Measurements from ENCODE around the gene YEATS2.
A peak's percentile ranks its signal among the peaks of the same experiment; 100 is the strongest.

YEATS2 gene

DNA sequence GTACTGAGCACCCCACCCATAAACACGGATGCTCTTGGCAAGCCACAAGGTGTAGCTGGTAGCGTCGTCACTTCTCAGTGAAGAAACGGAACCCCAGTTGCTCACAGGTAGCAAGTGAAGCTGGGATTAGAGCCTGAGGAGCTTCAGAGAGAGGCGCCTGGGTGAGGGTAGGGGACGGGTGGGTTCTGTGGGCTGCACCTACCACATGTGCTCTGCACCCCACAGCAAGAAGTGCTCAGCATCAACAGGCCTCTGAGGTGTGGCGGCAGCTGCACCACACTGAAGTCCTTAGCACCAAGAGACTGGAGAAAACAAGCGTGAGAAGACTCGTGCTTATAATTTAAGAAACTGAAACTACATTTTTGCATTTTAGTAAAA is 118.0 kb downstream of the YEATS2 start:
- no peak overlapping the region for H3K27ac ChIP-seq (ENCODE audit: low read length)
- peaks cover 0 to 6% of the 10 kb centered on the region in 2 donors for H3K4me1 ChIP-seq (ENCODE audit: control insufficient read depth in 1 of 2, insufficient read depth in 2 of 2, low read length in 2 of 2)
- peaks cover 14 to 15% of the 10 kb centered on the region in 2 donors for H3K36me3 ChIP-seq (ENCODE audit: control insufficient read depth in 1 of 2, insufficient read depth in 2 of 2, low read length in 2 of 2)
- H3K27me3 ChIP-seq (ENCODE audit: low read depth, low read length), result no peaks in the 10 kb centered on the region
- H3K4me3 ChIP-seq (ENCODE audit: low read depth in 1 of 2, low read length in 2 of 2), result no peak overlapping the region
- no peaks in the 10 kb centered on the region for H3K9me3 ChIP-seq (ENCODE audit: control insufficient read depth in 1 of 2, low read length in 2 of 2)

DNA sequence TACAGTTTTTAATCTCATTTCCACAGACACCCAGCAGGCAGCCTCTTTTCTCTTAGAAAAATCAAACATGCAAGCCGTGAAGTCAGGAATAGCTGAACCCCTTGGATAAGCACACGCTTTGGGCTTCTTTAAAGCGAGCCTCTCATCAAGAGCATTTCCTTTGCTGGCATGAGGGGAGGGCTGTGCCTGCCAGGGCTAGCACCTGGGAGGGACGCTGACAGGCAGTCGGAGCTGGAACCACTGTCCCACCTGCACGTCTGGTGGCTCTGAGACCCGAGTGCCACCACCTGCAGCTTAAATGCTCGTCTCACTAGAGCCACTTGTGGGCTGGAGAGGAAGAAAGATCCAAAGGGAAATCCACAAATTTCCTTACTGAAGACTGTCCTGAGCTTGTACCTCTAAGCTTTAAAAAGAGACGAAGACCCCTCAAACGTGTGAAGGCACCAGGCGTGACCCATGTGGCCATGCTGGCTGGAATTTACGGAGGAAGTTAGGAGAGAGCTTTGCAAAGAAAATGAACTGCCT is 118.4 kb downstream of the YEATS2 start:
- no peak overlapping the region for H3K27ac ChIP-seq (ENCODE audit: low read length)
- H3K27me3 ChIP-seq (ENCODE audit: low read depth, low read length), result no peaks in the 10 kb centered on the region
- peaks cover 10 to 11% of the 10 kb centered on the region in 2 donors for H3K36me3 ChIP-seq (ENCODE audit: control insufficient read depth in 1 of 2, insufficient read depth in 2 of 2, low read length in 2 of 2)
- peaks cover 0 to 6% of the 10 kb centered on the region in 2 donors for H3K4me1 ChIP-seq (ENCODE audit: control insufficient read depth in 1 of 2, insufficient read depth in 2 of 2, low read length in 2 of 2)
- H3K4me3 ChIP-seq (ENCODE audit: low read depth in 1 of 2, low read length in 2 of 2), result no peak overlapping the region
- H3K9me3 ChIP-seq (ENCODE audit: control insufficient read depth in 1 of 2, low read length in 2 of 2), result no peaks in the 10 kb centered on the region

- Histone ChIP-seq H3K27me3 (ENCODE audit: low read depth, low read length) (no peaks in the 10 kb centered on the region), H3K36me3 (ENCODE audit: control insufficient read depth in 1 of 2, insufficient read depth in 2 of 2, low read length in 2 of 2) (peaks cover 3% of the 10 kb centered on the region in 2 donors), H3K9me3 (ENCODE audit: control insufficient read depth in 1 of 2, low read length in 2 of 2) (no peaks in the 10 kb centered on the region), H3K4me3 (ENCODE audit: low read depth in 1 of 2, low read length in 2 of 2) (no peak overlapping the region), H3K4me1 (ENCODE audit: control insufficient read depth in 1 of 2, insufficient read depth in 2 of 2, low read length in 2 of 2) (peaks cover 0 to 6% of the 10 kb centered on the region in 2 donors), H3K27ac (ENCODE audit: low read length) (no peak overlapping the region)
Measured at GRCh38 chr3:183816681-183817510, 119.3 kb downstream of the YEATS2 start.

- H3K27ac ChIP-seq (ENCODE audit: low read length), result no peak overlapping the region
- no peak overlapping the region for H3K4me3 ChIP-seq (ENCODE audit: low read depth in 1 of 2, low read length in 2 of 2)
- no peaks in the 10 kb centered on the region for H3K27me3 ChIP-seq (ENCODE audit: low read depth, low read length)
- H3K36me3 ChIP-seq (ENCODE audit: control insufficient read depth in 1 of 2, insufficient read depth in 2 of 2, low read length in 2 of 2), result peaks cover 3% of the 10 kb centered on the region in 2 donors
- H3K9me3 ChIP-seq (ENCODE audit: control insufficient read depth in 1 of 2, low read length in 2 of 2), result no peaks in the 10 kb centered on the region
- peaks cover 0 to 6% of the 10 kb centered on the region in 2 donors for H3K4me1 ChIP-seq (ENCODE audit: control insufficient read depth in 1 of 2, insufficient read depth in 2 of 2, low read length in 2 of 2)
Measured at GRCh38 chr3:183817639-183818038, 120.0 kb downstream of the YEATS2 start.

DNA sequence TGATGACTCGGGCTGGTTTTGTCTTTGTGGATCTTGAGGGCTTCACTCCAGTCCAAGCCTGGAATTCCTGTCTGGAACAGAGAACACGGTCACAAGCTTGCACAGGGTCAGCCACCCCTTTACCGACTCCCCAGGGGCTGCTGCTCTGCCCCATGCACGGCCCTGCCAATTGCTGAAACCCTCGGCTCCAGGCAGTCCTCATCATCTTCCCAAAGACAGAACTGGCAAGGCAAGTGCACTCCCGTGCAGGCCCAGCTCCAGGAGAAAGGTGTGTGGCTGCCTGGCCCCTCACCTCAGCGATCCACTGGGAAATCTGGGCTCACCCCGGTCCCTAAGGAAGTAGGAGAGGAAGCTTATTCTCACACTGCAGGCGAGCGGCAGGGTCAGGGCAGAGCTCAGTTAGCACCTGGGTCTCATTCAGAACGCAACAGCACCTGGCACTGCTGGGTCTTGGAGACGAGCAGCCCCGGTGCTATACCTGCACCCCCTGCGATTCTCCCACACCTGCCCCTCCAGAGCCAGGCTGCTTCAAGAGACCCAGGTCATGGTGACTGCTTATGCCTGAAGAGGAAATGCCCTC is 120.5 kb downstream of the YEATS2 start:
- Histone ChIP-seq H3K27ac (ENCODE audit: low read length) (no peak overlapping the region), H3K4me1 (ENCODE audit: control insufficient read depth in 1 of 2, insufficient read depth in 2 of 2, low read length in 2 of 2) (peaks cover 0 to under 1% of the 10 kb centered on the region in 2 donors), H3K4me3 (ENCODE audit: low read depth in 1 of 2, low read length in 2 of 2) (no peak overlapping the region), H3K9me3 (ENCODE audit: control insufficient read depth in 1 of 2, low read length in 2 of 2) (no peaks in the 10 kb centered on the region), H3K27me3 (ENCODE audit: low read depth, low read length) (no peaks in the 10 kb centered on the region), H3K36me3 (ENCODE audit: control insufficient read depth in 1 of 2, insufficient read depth in 2 of 2, low read length in 2 of 2) (peaks cover 3% of the 10 kb centered on the region in 2 donors)

DNA sequence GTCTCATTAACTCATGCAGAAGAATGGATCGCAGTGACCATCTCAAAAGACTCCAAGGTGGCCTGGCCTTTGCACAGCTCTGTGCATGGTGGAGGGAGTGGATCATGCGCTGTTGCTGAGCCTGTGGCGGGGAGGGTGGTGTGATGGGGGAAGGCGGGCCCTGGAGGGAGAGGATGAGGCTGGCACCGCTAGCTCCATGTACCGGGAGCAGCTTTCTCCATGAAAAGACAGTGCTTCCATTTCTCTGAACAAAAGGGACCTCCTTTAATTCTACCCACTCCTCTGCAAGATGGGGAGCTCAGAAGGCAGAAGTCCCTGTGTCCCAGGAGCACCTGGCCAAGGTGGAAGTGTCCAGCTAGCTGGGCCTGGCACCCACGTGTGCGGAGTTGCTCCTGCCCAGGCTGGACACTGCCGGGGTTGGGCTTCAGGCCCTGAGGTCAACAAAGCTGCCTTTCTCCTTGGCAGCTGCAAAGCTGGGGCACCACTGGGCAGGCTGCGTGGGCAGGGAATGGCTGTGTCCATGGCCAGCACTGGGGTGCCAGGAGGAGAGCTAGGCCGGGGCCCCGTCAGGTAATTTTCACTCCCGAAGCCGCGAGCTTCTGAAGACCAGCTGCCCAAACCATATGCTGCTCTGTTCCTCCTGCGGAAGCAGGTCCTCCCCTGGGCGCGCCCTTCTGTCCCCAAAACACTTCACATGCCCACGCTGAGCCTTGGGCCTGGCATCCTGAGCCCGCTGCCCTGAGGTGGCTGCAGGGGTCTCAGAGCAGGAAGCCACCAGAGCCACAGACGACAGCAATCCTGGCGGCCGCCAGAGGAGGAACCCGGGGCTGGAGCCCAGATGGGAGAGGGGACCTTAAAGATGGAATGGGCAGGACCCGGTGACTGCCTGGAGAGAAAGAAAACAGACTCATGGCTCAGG is 121.4 kb downstream of the YEATS2 start:
- Histone ChIP-seq H3K4me1 (ENCODE audit: control insufficient read depth in 1 of 2, insufficient read depth in 2 of 2, low read length in 2 of 2) (peaks cover 0 to under 1% of the 10 kb centered on the region in 2 donors), H3K27me3 (ENCODE audit: low read depth, low read length) (no peaks in the 10 kb centered on the region), H3K27ac (ENCODE audit: low read length) (no peak overlapping the region), H3K9me3 (ENCODE audit: control insufficient read depth in 1 of 2, low read length in 2 of 2) (no peaks in the 10 kb centered on the region), H3K36me3 (ENCODE audit: control insufficient read depth in 1 of 2, insufficient read depth in 2 of 2, low read length in 2 of 2) (peaks cover 3% of the 10 kb centered on the region in 2 donors), H3K4me3 (ENCODE audit: low read depth in 1 of 2, low read length in 2 of 2) (no peak overlapping the region)

- no peaks in the 10 kb centered on the region for H3K27me3 ChIP-seq (ENCODE audit: low read depth, low read length)
- H3K4me1 ChIP-seq (ENCODE audit: control insufficient read depth in 1 of 2, insufficient read depth in 2 of 2, low read length in 2 of 2), result peaks cover 0 to 9% of the 10 kb centered on the region in 2 donors
- no peak overlapping the region for H3K27ac ChIP-seq (ENCODE audit: low read length)
- no peaks in the 10 kb centered on the region for H3K9me3 ChIP-seq (ENCODE audit: control insufficient read depth in 1 of 2, low read length in 2 of 2)
- no peak overlapping the region for H3K4me3 ChIP-seq (ENCODE audit: low read depth in 1 of 2, low read length in 2 of 2)
- H3K36me3 ChIP-seq (ENCODE audit: control insufficient read depth in 1 of 2, insufficient read depth in 2 of 2, low read length in 2 of 2), result peaks cover 3% of the 10 kb centered on the region in 2 donors
Measured at GRCh38 chr3:183819831-183820230, 122.2 kb downstream of the YEATS2 start.

GRCh38 chr3:183822631-183823030 is 125.0 kb downstream of the YEATS2 start:
- Histone ChIP-seq H3K9me3 (ENCODE audit: control insufficient read depth in 1 of 2, low read length in 2 of 2) (no peaks in the 10 kb centered on the region), H3K36me3 (ENCODE audit: control insufficient read depth in 1 of 2, insufficient read depth in 2 of 2, low read length in 2 of 2) (no peaks in the 10 kb centered on the region), H3K4me1 (ENCODE audit: control insufficient read depth in 1 of 2, insufficient read depth in 2 of 2, low read length in 2 of 2) (peaks cover 0 to 10% of the 10 kb centered on the region in 2 donors), H3K27me3 (ENCODE audit: low read depth, low read length) (no peaks in the 10 kb centered on the region), H3K4me3 (ENCODE audit: low read depth in 1 of 2, low read length in 2 of 2) (no peak overlapping the region), H3K27ac (ENCODE audit: low read length) (no peak overlapping the region)

- no peaks in the 10 kb centered on the region for H3K27me3 ChIP-seq (ENCODE audit: low read depth, low read length)
- H3K4me1 ChIP-seq (ENCODE audit: control insufficient read depth in 1 of 2, insufficient read depth in 2 of 2, low read length in 2 of 2), result peaks cover 0 to 10% of the 10 kb centered on the region in 2 donors
- no peak overlapping the region for H3K4me3 ChIP-seq (ENCODE audit: low read depth in 1 of 2, low read length in 2 of 2)
- H3K36me3 ChIP-seq (ENCODE audit: control insufficient read depth in 1 of 2, insufficient read depth in 2 of 2, low read length in 2 of 2), result peaks cover 2% of the 10 kb centered on the region in 2 donors
- no peaks in the 10 kb centered on the region for H3K9me3 ChIP-seq (ENCODE audit: control insufficient read depth in 1 of 2, low read length in 2 of 2)
- no peak overlapping the region for H3K27ac ChIP-seq (ENCODE audit: low read length)
Measured at GRCh38 chr3:183823963-183824362, 126.4 kb downstream of the YEATS2 start.

DNA sequence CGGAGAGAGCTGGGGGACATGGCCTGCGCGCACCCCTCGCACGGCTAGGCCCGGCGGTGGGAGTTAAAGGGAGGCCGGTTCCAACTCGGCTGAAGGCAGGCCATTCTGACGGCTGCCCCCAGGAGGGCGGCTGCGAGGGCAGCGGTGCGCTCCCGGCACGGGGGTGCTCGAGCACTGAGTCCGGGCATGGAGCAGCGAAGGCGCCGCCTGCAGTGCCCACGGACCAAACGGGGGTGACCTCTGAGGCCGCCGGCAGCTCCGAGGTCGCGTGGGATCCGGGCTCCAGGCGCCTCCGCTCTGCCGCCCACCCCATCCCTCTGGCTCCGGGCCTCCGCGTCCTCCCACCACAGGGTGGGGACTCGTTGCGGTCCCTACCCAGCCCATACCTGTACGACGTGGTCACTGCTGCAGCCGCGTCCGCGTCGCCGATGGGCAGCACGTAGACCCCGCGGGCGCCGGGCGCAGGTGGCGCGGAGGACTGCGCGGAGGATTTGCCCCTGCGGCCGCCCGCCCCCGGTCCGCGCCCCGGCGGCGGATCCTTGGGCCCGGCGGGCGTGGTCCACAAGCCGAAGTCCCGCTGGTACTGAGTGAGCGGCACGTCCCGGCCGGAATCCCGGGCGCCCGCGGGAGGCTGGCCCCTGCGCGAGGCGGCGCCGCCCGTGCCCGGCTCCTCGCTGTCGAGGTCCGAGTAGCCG is 127.3 kb downstream of the YEATS2 start:
- no peaks in the 10 kb centered on the region for H3K27me3 ChIP-seq (ENCODE audit: low read depth, low read length)
- H3K36me3 ChIP-seq (ENCODE audit: control insufficient read depth in 1 of 2, insufficient read depth in 2 of 2, low read length in 2 of 2), result peaks cover 11% of the 10 kb centered on the region in 2 donors
- no peaks in the 10 kb centered on the region for H3K9me3 ChIP-seq (ENCODE audit: control insufficient read depth in 1 of 2, low read length in 2 of 2)
- H3K27ac ChIP-seq (ENCODE audit: low read length), result no peak overlapping the region
- H3K4me3 ChIP-seq (ENCODE audit: low read depth in 1 of 2, low read length in 2 of 2), result peak overlapping the region in 1 of 2 donors; percentile 77
- H3K4me1 ChIP-seq (ENCODE audit: control insufficient read depth in 1 of 2, insufficient read depth in 2 of 2, low read length in 2 of 2), result peaks cover 0 to 10% of the 10 kb centered on the region in 2 donors
